DND-41 (cell line): Measurements from ENCODE around the gene RIC1.

Source experiments
- EZH2 ChIP-seq: IDR thresholded peaks from 3 replicates; pipeline ENCODE4 v1.6.1; 2012; ENCODE audit warnings: borderline replicate concordance, low read depth, mild to moderate bottlenecking, moderate library complexity, low read length, inconsistent platforms; ENCODE audit not compliant: severe bottlenecking
- TF ChIP-seq, protein P1 (sequence below): IDR thresholded peaks from 2 replicates; pipeline ENCODE4 v1.5.1; 2012; ENCODE audit warnings: borderline replicate concordance, low read length, moderate library complexity, mild to moderate bottlenecking; ENCODE audit not compliant: poor library complexity, severe bottlenecking; ENCODE audit errors: extremely low read depth

DNA sequence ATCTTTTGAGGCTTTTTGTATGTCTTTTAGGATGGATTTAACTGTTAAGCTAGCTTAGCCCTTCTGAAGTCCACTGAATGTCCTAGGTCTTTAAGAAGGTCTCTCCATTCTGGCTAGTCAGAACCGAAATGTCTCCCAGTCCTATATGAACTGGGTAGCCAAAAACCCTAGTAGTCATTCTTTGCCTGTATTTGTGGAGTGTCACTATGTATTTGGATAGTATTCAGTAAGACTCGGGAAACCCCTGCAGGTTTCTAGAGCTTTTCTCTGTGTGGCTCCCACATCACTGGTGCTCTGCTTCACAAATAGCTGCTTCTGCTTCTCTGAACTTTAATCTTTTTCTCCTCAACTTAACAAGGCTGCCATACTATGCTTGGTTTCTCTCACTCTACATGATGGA, 68.0 kb downstream of the RIC1 start:
- TF ChIP-seq, protein P1, sequence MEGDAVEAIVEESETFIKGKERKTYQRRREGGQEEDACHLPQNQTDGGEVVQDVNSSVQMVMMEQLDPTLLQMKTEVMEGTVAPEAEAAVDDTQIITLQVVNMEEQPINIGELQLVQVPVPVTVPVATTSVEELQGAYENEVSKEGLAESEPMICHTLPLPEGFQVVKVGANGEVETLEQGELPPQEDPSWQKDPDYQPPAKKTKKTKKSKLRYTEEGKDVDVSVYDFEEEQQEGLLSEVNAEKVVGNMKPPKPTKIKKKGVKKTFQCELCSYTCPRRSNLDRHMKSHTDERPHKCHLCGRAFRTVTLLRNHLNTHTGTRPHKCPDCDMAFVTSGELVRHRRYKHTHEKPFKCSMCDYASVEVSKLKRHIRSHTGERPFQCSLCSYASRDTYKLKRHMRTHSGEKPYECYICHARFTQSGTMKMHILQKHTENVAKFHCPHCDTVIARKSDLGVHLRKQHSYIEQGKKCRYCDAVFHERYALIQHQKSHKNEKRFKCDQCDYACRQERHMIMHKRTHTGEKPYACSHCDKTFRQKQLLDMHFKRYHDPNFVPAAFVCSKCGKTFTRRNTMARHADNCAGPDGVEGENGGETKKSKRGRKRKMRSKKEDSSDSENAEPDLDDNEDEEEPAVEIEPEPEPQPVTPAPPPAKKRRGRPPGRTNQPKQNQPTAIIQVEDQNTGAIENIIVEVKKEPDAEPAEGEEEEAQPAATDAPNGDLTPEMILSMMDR = no peak
- TF ChIP-seq EZH2 = no peak
